HG02884 (cell line): Measurements from ENCODE around the gene SDK1.
"Not testable (repeated sequence)": the region's sequence is repeated elsewhere in the genome, so short reads cannot be mapped to it uniquely, and the experiment has no call there.

Source experiments
- ATAC-seq: cut with Tn5 transposase; IDR thresholded peaks from one replicate; pipeline ENCODE4 v1.9.1; 2021; ENCODE audit warnings: mild to moderate bottlenecking, moderate library complexity; ENCODE audit not compliant: unreplicated experiment

SDK1 gene

GRCh38 chr7:4270268-4270667 is 969.2 kb downstream of the SDK1 start:
- ATAC-seq = no peak

- no peak for ATAC-seq
These were observed 970.1 kb downstream of the SDK1 start for GRCh38 chr7:4270941-4271715.

- no peak for ATAC-seq
These were observed 970.6 kb downstream of the SDK1 start for GRCh38 chr7:4271716-4272015.

- ATAC-seq = no peak
These were observed 971.1 kb downstream of the SDK1 start for GRCh38 chr7:4272141-4272540.

- ATAC-seq = no peak
These were observed 972.6 kb downstream of the SDK1 start for GRCh38 chr7:4273566-4274230.

GRCh38 chr7:4274286-4274685 is 973.2 kb downstream of the SDK1 start:
- ATAC-seq = no peak

GRCh38 chr7:4277936-4278335 is 976.9 kb downstream of the SDK1 start:
- no peak for ATAC-seq

GRCh38 chr7:4279216-4279615 is 978.2 kb downstream of the SDK1 start:
- no peak for ATAC-seq

GRCh38 chr7:4281231-4281993 is 980.4 kb downstream of the SDK1 start:
- no peak for ATAC-seq

- no peak for ATAC-seq
These were observed 981.6 kb downstream of the SDK1 start for GRCh38 chr7:4282434-4283223.

GRCh38 chr7:4286351-4286750 is 985.3 kb downstream of the SDK1 start:
- no peak for ATAC-seq

- no peak for ATAC-seq
These were observed 987.8 kb downstream of the SDK1 start for GRCh38 chr7:4288791-4289394.

- no peak for ATAC-seq
These were observed 996.3 kb downstream of the SDK1 start for GRCh38 chr7:4297165-4297917.

GRCh38 chr7:4297918-4298219 is 996.8 kb downstream of the SDK1 start:
- ATAC-seq = no peak

GRCh38 chr7:4299431-4299830 is 998.4 kb downstream of the SDK1 start:
- ATAC-seq = no peak

- no peak for ATAC-seq
These were observed 1001.3 kb downstream of the SDK1 start for GRCh38 chr7:4302203-4302905.

- ATAC-seq = no peak
These were observed 1006.5 kb downstream of the SDK1 start for GRCh38 chr7:4307316-4308204.

- ATAC-seq = no peak
These were observed 1007.1 kb downstream of the SDK1 start for GRCh38 chr7:4308205-4308590.

GRCh38 chr7:4313911-4314310 is 1012.9 kb downstream of the SDK1 start:
- not testable (repeated sequence) for ATAC-seq
